ENCODE measurements around the gene ZNF425. TPM values are rescaled to one million over a fixed set of nuclear protein-coding genes. Genes with fewer than 3 reads are reported as not detected.

The ZNF425 gene
- total and polyA plus RNA-seq, 7 donors = 0.66 to 2.5 (median 1.7) TPM

GRCh38 chr7:149081914-149082313 is 44.2 kb downstream of the ZNF425 start:
- Histone ChIP-seq H3K27ac (no peak overlapping the region), H3K4me3 (no peak overlapping the region), H3K4me1 (no peaks in the 10 kb centered on the region), H3K36me3 (ENCODE audit: insufficient read depth in 1 of 2, low read depth in 1 of 2) (peaks cover 0 to 12% of the 10 kb centered on the region in 2 donors), H3K9me3 (no peaks in the 10 kb centered on the region), H3K27me3 (ENCODE audit: insufficient read depth in 3 of 3, low read length in 2 of 3) (no peaks in the 10 kb centered on the region)
- DNase-seq = no peak
- no peak for ATAC-seq
- WGBS, 3 donors = 94 to 96% (median 95%) methylated on average over 6 of the region's 6 CpGs
- no peak for TF ChIP-seq CTCF (IDR thresholded peaks at IDR 0.05)
- intact Hi-C loops (cut with DNase I) = no loop called here

- H3K9me3 ChIP-seq = no peaks in the 10 kb centered on the region
- H3K27ac ChIP-seq = no peak overlapping the region
- H3K4me3 ChIP-seq = no peak overlapping the region
- no peaks in the 10 kb centered on the region for H3K27me3 ChIP-seq (ENCODE audit: insufficient read depth in 3 of 3, low read length in 2 of 3)
- ATAC-seq (no peak), DNase-seq (no peak)
- H3K36me3 ChIP-seq (ENCODE audit: insufficient read depth in 1 of 2, low read depth in 1 of 2) = peaks cover 0 to 34% of the 10 kb centered on the region in 2 donors
- intact Hi-C loops (cut with DNase I) = no loop called here
- TF ChIP-seq CTCF (IDR thresholded peaks at IDR 0.05) = no peak
- H3K4me1 ChIP-seq = no peaks in the 10 kb centered on the region
- WGBS, 3 donors = 83 to 90% (median 84%) methylated on average over 9 of the region's 9 CpGs
Measured at GRCh38 chr7:149077594-149077993, 48.5 kb downstream of the ZNF425 start.

GRCh38 chr7:149075286-149075685 is 50.8 kb downstream of the ZNF425 start:
- Histone ChIP-seq H3K4me3 (no peak overlapping the region), H3K27ac (no peak overlapping the region), H3K27me3 (ENCODE audit: insufficient read depth in 3 of 3, low read length in 2 of 3) (no peaks in the 10 kb centered on the region), H3K9me3 (no peaks in the 10 kb centered on the region), H3K36me3 (ENCODE audit: insufficient read depth in 1 of 2, low read depth in 1 of 2) (peaks cover 0 to 57% of the 10 kb centered on the region in 2 donors), H3K4me1 (no peaks in the 10 kb centered on the region)
- TF ChIP-seq CTCF (IDR thresholded peaks at IDR 0.05) = no peak
- ATAC-seq = no peak
- intact Hi-C loops (cut with DNase I) = no loop called here
- 97 to 100% (median 98%) methylated on average over 2 of the region's 2 CpGs for WGBS, 3 donors
- DNase-seq = no peak

- TF ChIP-seq CTCF (IDR thresholded peaks at IDR 0.05) = no peak
- ATAC-seq = no peak
- peaks cover 0 to 66% of the 10 kb centered on the region in 2 donors for H3K36me3 ChIP-seq (ENCODE audit: insufficient read depth in 1 of 2, low read depth in 1 of 2)
Measured at GRCh38 chr7:149074116-149074885, 51.8 kb downstream of the ZNF425 start.

GRCh38 chr7:149072438-149072775 is 53.7 kb downstream of the ZNF425 start:
- Histone ChIP-seq H3K36me3 (ENCODE audit: insufficient read depth in 1 of 2, low read depth in 1 of 2) (peaks cover 0 to 66% of the 10 kb centered on the region in 2 donors), H3K27me3 (ENCODE audit: insufficient read depth in 3 of 3, low read length in 2 of 3) (no peaks in the 10 kb centered on the region), H3K27ac (no peak overlapping the region), H3K4me3 (no peak overlapping the region), H3K4me1 (no peaks in the 10 kb centered on the region), H3K9me3 (no peaks in the 10 kb centered on the region)
- DNase-seq = no peak
- no peak for ATAC-seq
- no peak for TF ChIP-seq CTCF (IDR thresholded peaks at IDR 0.05)
- 87 to 95% (median 87%) methylated on average over 4 of the region's 4 CpGs for WGBS, 3 donors
- intact Hi-C loops (cut with DNase I) = no loop called here

More at GRCh38 chr7:149074116-149074885, 51.8 kb downstream of the ZNF425 start:
- Histone ChIP-seq H3K4me3 (no peak overlapping the region), H3K27me3 (ENCODE audit: insufficient read depth in 3 of 3, low read length in 2 of 3) (no peaks in the 10 kb centered on the region), H3K4me1 (no peaks in the 10 kb centered on the region), H3K9me3 (no peaks in the 10 kb centered on the region), H3K27ac (no peak overlapping the region)
- intact Hi-C loops (cut with DNase I) = no loop called here
- WGBS, 3 donors = 72 to 80% (median 78%) methylated on average over 3 of the region's 3 CpGs
- DNase-seq = no peak

Measured in psoas muscle (tissue), 8 donors.